Activated CD4-positive, alpha-beta memory T cell treated with anti-CD3 and anti-CD28 coated beads for 36 hours (primary cell): Measurements from ENCODE around the gene PRXL2A. TPM values are rescaled to one million over a fixed set of nuclear protein-coding genes. Genes with fewer than 3 reads are reported as not detected.

ENCODE experiments used
- CTCF ChIA-PET: fragments of 350-600 bp; sonication (Branson Sonifier 250); formaldehyde crosslinking; loops from one replicate; lab custom pipeline; 2021; ENCODE audit warnings: antibody characterized with exemption, inconsistent platforms; lab: Charles Lee
- POLR2A ChIA-PET: fragments of 350-600 bp; sonication (Branson Sonifier 250); formaldehyde crosslinking; loops from one replicate; lab custom pipeline; 2021; ENCODE audit warnings: antibody characterized with exemption; lab: Charles Lee
- DNase-seq: peaks from one replicate; pipeline ENCODE4 v3.0.0-alpha.2; 2020
- H3K27ac Mint-ChIP-seq: one replicate; pipeline ENCODE4 v1.8.0; 2021; ENCODE audit warnings: mixed read lengths
- H3K27me3 Mint-ChIP-seq: one replicate; pipeline ENCODE4 v1.8.0; 2021; ENCODE audit warnings: mixed read lengths
- H3K36me3 Mint-ChIP-seq: one replicate; pipeline ENCODE4 v1.8.0; 2021; ENCODE audit warnings: mixed read lengths
- H3K4me1 Mint-ChIP-seq: one replicate; pipeline ENCODE4 v1.8.0; 2021; ENCODE audit warnings: low read depth, mixed read lengths
- H3K4me3 Mint-ChIP-seq: one replicate; pipeline ENCODE4 v1.8.0; 2021; ENCODE audit warnings: mild to moderate bottlenecking, mixed read lengths
- H3K9me3 Mint-ChIP-seq: one replicate; pipeline ENCODE4 v1.8.0; 2021; ENCODE audit warnings: mixed read lengths
- intact Hi-C: fragments of 100-400 bp; cut with micrococcal nuclease; formaldehyde crosslinking; loops from one replicate; pipeline ENCODE4 v1.15.1; 2023
- total RNA-seq, 2 experiments: library from RNA; stranded (reverse); gene quantifications; one replicate each; pipeline ENCODE4 v1.2.3, GENCODE V29; 2021

The PRXL2A gene
- total RNA-seq, 2 experiments from 2014 or later = 9.5 to 10.1 TPM

- POLR2A ChIA-PET = interaction anchor here (1.5 to 5.1 kb wide), 5 partner anchors 8 to 48 kb away, joined by 7 to 23 read pairs (median 11); no protein-coding TSS in a partner anchor
- no peak for DNase-seq
- no peaks in the 10 kb centered on the region for H3K9me3 Mint-ChIP-seq
- H3K27ac Mint-ChIP-seq = peak overlapping the region; percentile 97
- H3K27me3 Mint-ChIP-seq = no peaks in the 10 kb centered on the region
- peaks cover 17% of the 10 kb centered on the region for H3K36me3 Mint-ChIP-seq
- intact Hi-C loops = no loop called here
- H3K4me1 Mint-ChIP-seq = peaks cover 75% of the 10 kb centered on the region
- H3K4me3 Mint-ChIP-seq = peak overlapping the region; percentile 77
- CTCF ChIA-PET = interaction anchor here (1.1 to 36.2 kb wide), 6 partner anchors 10 to 48 kb away, joined by 4 to 1168 read pairs (median 17); no protein-coding TSS in a partner anchor
Measured at GRCh38 chr10:80457554-80458262, 49.4 kb downstream of the PRXL2A start.

DNA sequence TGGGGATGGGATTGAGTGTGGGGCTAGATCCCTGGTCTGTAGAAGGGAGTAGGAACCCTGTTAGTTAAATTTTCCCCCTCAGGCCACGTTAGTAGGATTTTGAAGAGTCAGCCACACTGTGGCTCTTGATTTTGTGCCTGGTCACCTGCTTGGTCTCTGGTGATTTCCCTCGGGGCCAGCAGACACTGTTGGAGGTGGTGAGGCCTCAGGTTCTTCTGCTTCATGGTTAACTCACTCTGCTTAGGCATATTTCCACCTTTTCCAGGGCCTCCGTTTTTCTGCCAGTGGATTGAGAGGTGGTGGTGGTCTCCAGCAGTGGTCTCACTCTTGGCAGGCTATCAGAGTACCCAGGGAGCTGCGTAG, 49.9 kb downstream of the PRXL2A start:
- CTCF ChIA-PET = interaction anchor here (1.0 to 36.2 kb wide), 8 partner anchors 9 to 48 kb away, joined by 3 to 1168 read pairs (median 11); no protein-coding TSS in a partner anchor
- Mint-ChIP-seq H3K27ac (peak overlapping the region; percentile 97), H3K4me1 (peaks cover 79% of the 10 kb centered on the region), H3K27me3 (no peaks in the 10 kb centered on the region), H3K9me3 (no peaks in the 10 kb centered on the region), H3K36me3 (peaks cover 18% of the 10 kb centered on the region), H3K4me3 (peak overlapping the region; percentile 77)
- no peak for DNase-seq
- intact Hi-C loops = no loop called here
- POLR2A ChIA-PET = interaction anchor here (0.6 to 2.3 kb wide), 6 partner anchors 10 to 254 kb away, joined by 3 to 15 read pairs (median 6); no protein-coding TSS in a partner anchor

DNA sequence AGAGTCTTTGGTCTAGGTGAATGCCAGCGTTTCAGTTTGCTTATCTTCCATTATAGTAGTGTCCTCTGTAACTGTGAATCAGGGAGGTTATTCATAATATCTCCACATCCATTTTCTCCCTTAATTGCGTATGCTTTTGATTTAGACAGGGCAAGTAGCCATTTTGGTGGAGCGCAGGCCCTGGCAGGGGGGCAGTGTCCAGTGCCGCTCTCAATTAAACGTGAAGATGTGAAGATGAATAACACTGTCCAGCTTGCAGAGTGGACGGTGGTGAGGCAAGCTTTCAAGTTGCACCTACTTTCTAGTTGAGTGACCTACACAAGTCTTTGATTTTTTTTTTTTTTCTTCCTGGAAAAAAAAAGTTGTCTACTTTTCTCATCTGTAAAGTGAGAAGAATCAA, 50.3 kb downstream of the PRXL2A start:
- H3K4me3 Mint-ChIP-seq = peak overlapping the region; percentile 77
- no peak for DNase-seq
- H3K36me3 Mint-ChIP-seq = peaks cover 22% of the 10 kb centered on the region
- H3K4me1 Mint-ChIP-seq = peaks cover 79% of the 10 kb centered on the region
- POLR2A ChIA-PET = interaction anchor here (0.6 to 2.3 kb wide), 11 partner anchors 10 to 255 kb away, joined by 3 to 15 read pairs (median 5); no protein-coding TSS in a partner anchor
- H3K27me3 Mint-ChIP-seq = no peaks in the 10 kb centered on the region
- CTCF ChIA-PET = interaction anchor here (0.7 to 36.2 kb wide), 11 partner anchors 8 to 80 kb away, joined by 3 to 1168 read pairs (median 6); no protein-coding TSS in a partner anchor
- intact Hi-C loops = loop anchor here (1.0 kb wide), 2 partner anchors 14 to 42 kb away; no protein-coding TSS in a partner anchor
- H3K9me3 Mint-ChIP-seq = no peaks in the 10 kb centered on the region
- H3K27ac Mint-ChIP-seq = peak overlapping the region; percentile 97

- no peaks in the 10 kb centered on the region for H3K9me3 Mint-ChIP-seq
- H3K36me3 Mint-ChIP-seq = peaks cover 22% of the 10 kb centered on the region
- CTCF ChIA-PET = interaction anchor here (0.6 to 36.2 kb wide), 12 partner anchors 9 to 81 kb away, joined by 3 to 1168 read pairs (median 6); no protein-coding TSS in a partner anchor
- H3K27me3 Mint-ChIP-seq = no peaks in the 10 kb centered on the region
- POLR2A ChIA-PET = interaction anchor here (0.6 to 2.3 kb wide), 15 partner anchors 9 to 255 kb away, joined by 3 to 15 read pairs (median 4); no protein-coding TSS in a partner anchor
- intact Hi-C loops = loop anchor here (1.0 kb wide), 2 partner anchors 13 to 41 kb away; no protein-coding TSS in a partner anchor
- peak overlapping the region; percentile 97 for H3K27ac Mint-ChIP-seq
- DNase-seq = peak; percentile 85
- H3K4me1 Mint-ChIP-seq = peaks cover 84% of the 10 kb centered on the region
- peak overlapping the region; percentile 77 for H3K4me3 Mint-ChIP-seq
Measured at GRCh38 chr10:80459047-80459865, 50.9 kb downstream of the PRXL2A start.

DNA sequence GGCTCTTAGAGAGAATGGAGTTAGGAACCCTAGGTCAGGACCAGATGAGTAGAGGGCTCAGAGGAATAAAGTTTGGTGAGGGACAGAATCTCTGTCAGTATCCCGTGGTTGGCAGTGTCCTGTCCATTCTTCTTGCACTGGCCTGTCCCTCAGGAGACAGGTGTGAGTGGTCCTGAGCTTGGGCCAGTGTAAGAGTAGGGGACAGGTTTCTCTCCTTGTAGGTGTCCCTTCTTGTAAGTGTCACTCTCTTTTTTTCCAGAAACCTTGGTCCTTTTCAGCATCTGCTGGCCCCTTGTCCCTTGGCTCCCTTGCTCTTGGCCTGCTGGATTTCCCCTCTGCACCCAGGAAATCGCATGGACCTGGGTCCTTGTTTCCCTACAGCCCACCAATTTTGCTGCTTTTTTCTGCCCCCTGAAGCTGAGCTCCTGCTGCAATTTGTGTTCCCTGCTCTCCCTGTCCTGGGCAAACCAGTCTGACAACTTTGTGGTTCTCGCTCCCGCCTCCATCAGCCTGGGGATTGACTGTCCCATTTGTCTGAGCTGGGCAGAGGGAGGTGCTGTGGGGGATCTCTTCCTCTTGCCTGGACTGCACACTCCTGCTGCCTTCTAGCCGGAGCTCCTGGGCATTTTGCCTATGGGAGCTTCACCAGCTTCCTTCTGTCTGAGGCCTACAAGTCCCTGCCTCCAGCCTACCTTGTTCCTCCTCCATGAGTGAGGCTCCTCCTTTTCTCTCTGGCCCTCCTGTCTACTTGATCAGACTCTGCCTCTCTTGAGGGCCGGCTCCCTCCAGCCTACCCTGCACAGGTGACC, 52.3 kb downstream of the PRXL2A start:
- no peaks in the 10 kb centered on the region for H3K9me3 Mint-ChIP-seq
- intact Hi-C loops = no loop called here
- peaks cover 17% of the 10 kb centered on the region for H3K36me3 Mint-ChIP-seq
- H3K27me3 Mint-ChIP-seq = no peaks in the 10 kb centered on the region
- peaks cover 97% of the 10 kb centered on the region for H3K4me1 Mint-ChIP-seq
- peak overlapping the region; percentile 77 for H3K4me3 Mint-ChIP-seq
- ChIA-PET POLR2A (interaction anchor here (0.9 to 2.3 kb wide), 8 partner anchors 8 to 44 kb away, joined by 3 to 15 read pairs (median 4); no protein-coding TSS in a partner anchor), CTCF (interaction anchor here (1.1 to 36.2 kb wide), 6 partner anchors 9 to 46 kb away, joined by 4 to 1168 read pairs (median 16); no protein-coding TSS in a partner anchor)
- H3K27ac Mint-ChIP-seq = peak overlapping the region; percentile 97
- peak; percentile 33 for DNase-seq

GRCh38 chr10:80461208-80462183, 53.1 kb downstream of the PRXL2A start:
- H3K4me3 Mint-ChIP-seq = peak overlapping the region; percentile 77
- peaks cover 97% of the 10 kb centered on the region for H3K4me1 Mint-ChIP-seq
- CTCF ChIA-PET = interaction anchor here (0.8 to 36.2 kb wide), 6 partner anchors 8 to 45 kb away, joined by 3 to 1168 read pairs (median 16); no protein-coding TSS in a partner anchor
- POLR2A ChIA-PET = interaction anchor here (0.9 to 2.2 kb wide), 4 partner anchors 9 to 43 kb away, joined by 3 to 6 read pairs (median 4); no protein-coding TSS in a partner anchor
- intact Hi-C loops = no loop called here
- peak overlapping the region; percentile 97 for H3K27ac Mint-ChIP-seq
- H3K36me3 Mint-ChIP-seq = peaks cover 17% of the 10 kb centered on the region
- no peak for DNase-seq
- H3K9me3 Mint-ChIP-seq = no peaks in the 10 kb centered on the region
- H3K27me3 Mint-ChIP-seq = no peaks in the 10 kb centered on the region

DNA sequence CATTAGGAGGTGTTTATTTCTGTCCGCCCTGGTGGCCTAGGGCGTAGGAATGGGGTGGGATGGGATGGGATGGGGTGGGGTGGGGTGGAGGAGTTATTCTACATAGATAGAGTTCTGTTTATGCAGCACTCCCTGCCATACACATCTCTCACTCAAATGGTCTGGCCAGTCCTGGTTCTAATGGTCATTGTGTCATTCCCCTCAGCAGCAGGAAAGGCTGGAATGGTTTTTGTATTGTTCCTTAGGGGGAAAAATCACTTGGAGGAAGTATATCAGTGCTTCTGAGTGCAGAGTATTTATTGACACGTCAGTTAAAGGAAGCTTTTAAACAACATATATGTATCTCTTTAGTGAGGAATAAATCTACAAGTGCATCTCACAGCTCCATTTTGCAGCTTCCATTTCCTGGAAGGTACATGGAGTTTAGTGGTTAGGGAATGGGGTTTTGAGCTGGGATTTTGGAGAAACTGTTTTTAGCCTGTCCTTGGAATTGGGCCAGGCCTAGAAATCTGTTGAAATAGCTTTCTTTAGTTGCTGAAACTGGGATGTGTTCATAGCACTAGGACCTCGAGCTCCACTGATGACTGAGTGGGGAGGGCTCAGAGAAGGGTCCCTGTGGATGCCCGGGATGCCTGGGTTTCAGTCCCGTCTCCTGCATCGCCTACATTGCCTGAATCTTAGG, 54.1 kb downstream of the PRXL2A start:
- POLR2A ChIA-PET = interaction anchor here (0.6 to 4.9 kb wide), 5 partner anchors 9 to 38 kb away, joined by 3 to 27 read pairs (median 6); no protein-coding TSS in a partner anchor
- Mint-ChIP-seq H3K4me1 (peaks cover 97% of the 10 kb centered on the region), H3K9me3 (no peaks in the 10 kb centered on the region), H3K36me3 (peaks cover 14% of the 10 kb centered on the region), H3K27ac (peak overlapping the region; percentile 91), H3K4me3 (no peak overlapping the region), H3K27me3 (no peaks in the 10 kb centered on the region)
- intact Hi-C loops = no loop called here
- no peak for DNase-seq
- CTCF ChIA-PET = interaction anchor here (0.8 to 36.2 kb wide), 5 partner anchors 10 to 44 kb away, joined by 3 to 1168 read pairs (median 9); no protein-coding TSS in a partner anchor

GRCh38 chr10:80462981-80463741, 54.8 kb downstream of the PRXL2A start:
- DNase-seq = no peak
- peaks cover 10% of the 10 kb centered on the region for H3K36me3 Mint-ChIP-seq
- H3K4me3 Mint-ChIP-seq = peak overlapping the region; percentile 31

GRCh38 chr10:80463868-80464267, 55.5 kb downstream of the PRXL2A start:
- Mint-ChIP-seq H3K9me3 (no peaks in the 10 kb centered on the region), H3K4me3 (peak overlapping the region; percentile 31), H3K4me1 (peaks cover 96% of the 10 kb centered on the region), H3K27ac (peak overlapping the region; percentile 91), H3K36me3 (peaks cover 10% of the 10 kb centered on the region), H3K27me3 (no peaks in the 10 kb centered on the region)
- intact Hi-C loops = no loop called here
- ChIA-PET CTCF (interaction anchor here (1.0 to 36.2 kb wide), 6 partner anchors 8 to 42 kb away, joined by 3 to 1168 read pairs (median 8); no protein-coding TSS in a partner anchor), POLR2A (interaction anchor here (1.7 to 4.9 kb wide), 4 partner anchors 7 to 34 kb away, joined by 6 to 27 read pairs (median 13); no protein-coding TSS in a partner anchor)
- DNase-seq = no peak

More at GRCh38 chr10:80462981-80463741, 54.8 kb downstream of the PRXL2A start:
- H3K9me3 Mint-ChIP-seq = no peaks in the 10 kb centered on the region
- no peaks in the 10 kb centered on the region for H3K27me3 Mint-ChIP-seq
- intact Hi-C loops = no loop called here
- ChIA-PET POLR2A (interaction anchor here (1.4 to 4.9 kb wide), 5 partner anchors 9 to 35 kb away, joined by 4 to 27 read pairs (median 6); no protein-coding TSS in a partner anchor), CTCF (interaction anchor here (1.0 to 36.2 kb wide), 5 partner anchors 9 to 43 kb away, joined by 3 to 1168 read pairs (median 9); no protein-coding TSS in a partner anchor)
- peak overlapping the region; percentile 91 for H3K27ac Mint-ChIP-seq
- H3K4me1 Mint-ChIP-seq = peaks cover 96% of the 10 kb centered on the region
